Loucy (cell line): ENCODE measurements around the gene ABHD17A.
A peak's percentile ranks its signal among the peaks of the same experiment; 100 is the strongest.

Experiments used
- H2AFZ ChIP-seq: fragments of 200-600 bp; sonication (generic); 2 replicates; pipeline ENCODE4 v1.6.0; 2016; ENCODE audit warnings: antibody characterized with exemption, mild to moderate bottlenecking, low read length, moderate library complexity
- H3F3A ChIP-seq: fragments of 200-600 bp; 2 replicates; pipeline ENCODE4 v1.6.0; 2016; ENCODE audit warnings: antibody characterized with exemption, low read depth, mild to moderate bottlenecking
- H3K27me3 ChIP-seq: fragments of 200-600 bp; sonication (generic); 2 replicates; pipeline ENCODE4 v1.6.1; 2014; ENCODE audit warnings: low read length, mild to moderate bottlenecking; ENCODE audit not compliant: insufficient read depth, poor library complexity, severe bottlenecking
- H3K36me3 ChIP-seq: fragments of 200-600 bp; sonication (generic); 2 replicates; pipeline ENCODE4 v1.6.1; 2016; ENCODE audit warnings: low read length; ENCODE audit not compliant: insufficient read depth
- H3K4me1 ChIP-seq: fragments of 200-600 bp; sonication (generic); 2 replicates; pipeline ENCODE4 v1.5.1; 2014; ENCODE audit warnings: low read length, mild to moderate bottlenecking; ENCODE audit not compliant: insufficient read depth, poor library complexity, severe bottlenecking
- H3K4me2 ChIP-seq: fragments of 200-600 bp; sonication (generic); 2 replicates; pipeline ENCODE4 v1.6.0; 2014; ENCODE audit warnings: antibody characterized with exemption, low read length, low read depth, mild to moderate bottlenecking; ENCODE audit not compliant: poor library complexity, severe bottlenecking
- H3K4me3 ChIP-seq: fragments of 200-600 bp; sonication (generic); 2 replicates; pipeline ENCODE4 v1.5.1; 2014; ENCODE audit warnings: low read length, mild to moderate bottlenecking, mixed read lengths; ENCODE audit not compliant: poor library complexity, severe bottlenecking
- H3K79me2 ChIP-seq: fragments of 200-600 bp; sonication (generic); 2 replicates; pipeline ENCODE4 v1.6.1; 2014; ENCODE audit warnings: low read length; ENCODE audit not compliant: insufficient read depth
- H3K9ac ChIP-seq: fragments of 200-600 bp; sonication (generic); 2 replicates; pipeline ENCODE4 v1.6.0; 2014; ENCODE audit warnings: mild to moderate bottlenecking, low read depth, low read length, moderate library complexity; ENCODE audit not compliant: poor library complexity, severe bottlenecking
- H3K9me2 ChIP-seq: fragments of 200-600 bp; sonication (generic); replicated peaks from 2 replicates; pipeline ENCODE4 v1.6.1; 2016; ENCODE audit warnings: low read depth, low read length, mixed read lengths
- H3K9me3 ChIP-seq: fragments of 200-600 bp; sonication (generic); 2 replicates; pipeline ENCODE4 v1.6.1; 2014; ENCODE audit warnings: mild to moderate bottlenecking, antibody characterized with exemption, low read length, low read depth; ENCODE audit not compliant: insufficient read depth
- H4K20me1 ChIP-seq: fragments of 200-600 bp; sonication (generic); 2 replicates; pipeline ENCODE4 v1.6.0; 2014; ENCODE audit warnings: antibody characterized with exemption, low read length, mild to moderate bottlenecking; ENCODE audit not compliant: insufficient read depth, poor library complexity, severe bottlenecking
- CTCF ChIP-seq: fragments of 200-600 bp; sonication (generic); conservative IDR thresholded peaks from 2 replicates; pipeline ENCODE4 v1.5.1; 2014; ENCODE audit warnings: mild to moderate bottlenecking, antibody characterized with exemption, low read length
- EZH2phosphoT487 ChIP-seq: fragments of 200-600 bp; IDR thresholded peaks from 2 replicates; pipeline ENCODE4 v1.6.1; 2018; ENCODE audit warnings: antibody characterized with exemption, mild to moderate bottlenecking, moderate library complexity, borderline replicate concordance

Gene ABHD17A

GRCh38 chr19:1852581-1853128 lies 32.6 kb downstream of the ABHD17A start:
- Histone ChIP-seq H3K36me3 (no peaks in the 10 kb centered on the region), H3K4me2 (no peak overlapping the region), H4K20me1 (peaks cover 30% of the 10 kb centered on the region), H3K4me1 (peaks cover 23% of the 10 kb centered on the region), H3K9me3 (no peaks in the 10 kb centered on the region), H2AFZ (no peak overlapping the region), H3K79me2 (peaks cover 49% of the 10 kb centered on the region), H3K9me2 (no peaks in the 10 kb centered on the region), H3K9ac (peak overlapping the region; percentile 75), H3K27me3 (peaks cover 4% of the 10 kb centered on the region), H3K4me3 (no peak overlapping the region), H3F3A (no peaks in the 10 kb centered on the region)
- TF ChIP-seq EZH2phosphoT487, result no peak
- no peak for TF ChIP-seq CTCF

DNA sequence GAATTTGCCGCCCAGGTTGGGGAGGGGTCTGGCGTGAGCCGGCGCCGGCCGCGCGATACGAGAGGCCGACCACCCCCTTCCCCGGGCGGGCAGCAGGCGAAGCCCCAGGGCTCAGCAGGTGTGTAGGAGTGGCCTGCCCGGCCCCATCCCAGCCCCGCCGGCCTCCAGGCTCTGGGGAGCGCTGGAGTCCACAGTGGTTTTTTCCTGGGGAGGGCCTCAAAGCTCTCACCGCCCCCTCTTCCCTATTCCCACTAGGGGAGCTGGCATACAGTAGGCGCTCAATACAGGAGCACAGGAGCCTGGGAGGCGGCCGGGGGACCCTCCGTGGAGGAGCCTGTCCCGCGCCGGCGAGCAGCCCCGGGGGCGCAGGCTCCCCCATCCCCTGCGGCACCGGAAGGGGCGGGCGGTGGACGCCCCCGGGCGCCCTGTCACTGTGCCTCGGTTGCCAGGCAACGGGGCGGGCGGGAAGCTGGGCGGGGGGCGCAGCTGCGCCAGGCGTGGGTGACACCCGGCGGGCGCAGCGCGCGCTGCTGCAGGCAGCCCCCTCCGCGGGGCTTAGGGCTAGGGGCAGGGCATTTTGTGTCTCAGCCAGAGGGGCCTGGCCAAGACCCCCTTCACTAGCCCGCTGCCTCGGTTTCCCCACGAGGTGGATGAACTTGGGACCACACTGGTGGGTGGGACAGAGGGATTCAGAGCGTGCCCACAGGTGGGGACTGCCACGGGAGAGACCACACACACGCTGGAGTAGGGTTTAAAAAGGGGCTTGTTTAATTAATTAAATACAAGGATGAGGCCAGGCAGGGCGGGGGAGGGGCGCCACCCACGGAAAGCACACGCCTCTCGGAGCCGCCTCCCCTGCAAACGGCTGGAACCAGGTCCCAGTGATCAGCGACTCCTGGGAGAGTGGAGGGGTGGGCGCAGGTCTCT lies 33.4 kb downstream of the ABHD17A start:
- no peaks in the 10 kb centered on the region for H3K36me3 ChIP-seq
- H3K4me3 ChIP-seq, result no peak overlapping the region
- H3F3A ChIP-seq, result no peaks in the 10 kb centered on the region
- peaks cover 30% of the 10 kb centered on the region for H3K4me1 ChIP-seq
- H3K79me2 ChIP-seq, result peaks cover 49% of the 10 kb centered on the region
- TF ChIP-seq EZH2phosphoT487 (no peak), CTCF (no peak)
- H3K4me2 ChIP-seq, result no peak overlapping the region
- no peaks in the 10 kb centered on the region for H3K9me2 ChIP-seq
- no peak overlapping the region for H3K9ac ChIP-seq
- H3K27me3 ChIP-seq, result peaks cover 4% of the 10 kb centered on the region
- no peaks in the 10 kb centered on the region for H3K9me3 ChIP-seq
- no peak overlapping the region for H2AFZ ChIP-seq
- peaks cover 30% of the 10 kb centered on the region for H4K20me1 ChIP-seq

DNA sequence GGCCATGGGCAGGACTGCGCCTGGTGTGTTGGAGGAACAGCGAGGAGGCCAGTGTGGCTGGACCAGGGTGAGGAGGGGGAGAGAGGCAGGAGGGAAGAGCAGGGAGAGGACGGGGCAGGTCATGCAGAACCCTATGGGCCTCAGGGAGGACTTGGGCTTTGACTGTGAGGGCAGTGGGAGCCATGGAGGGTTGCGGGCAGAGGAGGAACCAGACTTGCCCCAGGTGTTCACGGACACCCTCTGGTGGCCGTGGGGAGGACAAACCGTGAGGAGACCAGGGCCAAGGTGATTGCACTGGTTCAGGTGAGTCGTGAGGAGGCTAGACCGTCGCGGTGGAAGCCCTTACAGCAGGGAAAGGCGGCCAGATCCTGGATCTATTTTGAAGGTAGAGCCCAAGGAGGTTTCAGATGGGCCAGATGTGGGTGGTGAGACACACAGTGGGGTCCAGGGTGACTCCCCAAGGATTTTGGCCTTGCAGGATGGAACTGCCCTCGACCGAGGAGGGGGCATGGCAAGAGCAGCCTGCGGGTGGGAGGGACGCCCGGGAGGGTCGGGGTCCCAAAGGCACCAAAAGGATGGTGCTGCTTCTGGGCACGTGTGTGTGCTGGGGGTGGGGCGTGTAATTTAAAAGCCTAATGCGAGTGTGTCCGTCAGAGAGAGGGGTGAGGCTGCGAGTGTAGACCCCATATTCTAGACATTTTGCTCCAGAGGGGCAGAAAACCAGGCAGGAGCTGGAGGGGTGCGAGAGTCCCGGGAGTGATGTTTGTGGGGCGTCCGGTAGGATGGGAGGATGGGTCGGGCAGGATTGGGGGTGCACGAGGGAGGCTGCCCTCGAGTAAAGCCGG lies 34.3 kb downstream of the ABHD17A start:
- no peaks in the 10 kb centered on the region for H3K9me2 ChIP-seq
- H2AFZ ChIP-seq, result no peak overlapping the region
- H3K79me2 ChIP-seq, result peaks cover 51% of the 10 kb centered on the region
- H3K4me3 ChIP-seq, result no peak overlapping the region
- peak; percentile 20; the same call in 1 of the 2 replicates for TF ChIP-seq CTCF
- no peak for TF ChIP-seq EZH2phosphoT487
- H3F3A ChIP-seq, result no peaks in the 10 kb centered on the region
- H3K9ac ChIP-seq, result no peak overlapping the region
- no peaks in the 10 kb centered on the region for H3K36me3 ChIP-seq
- H3K4me2 ChIP-seq, result no peak overlapping the region
- H4K20me1 ChIP-seq, result peaks cover 39% of the 10 kb centered on the region
- H3K27me3 ChIP-seq, result peaks cover 4% of the 10 kb centered on the region
- no peaks in the 10 kb centered on the region for H3K9me3 ChIP-seq
- peaks cover 38% of the 10 kb centered on the region for H3K4me1 ChIP-seq
